Psoas muscle (tissue), 8 donors: ENCODE data around the gene MAPKAP1. TPM values are rescaled to one million over a fixed set of nuclear protein-coding genes. Genes with fewer than 3 reads are reported as not detected.

Experiments used
- ATAC-seq, 4 donors: fragments of 200-7000 bp; cut with Tn5 transposase; one replicate each; pipeline ENCODE4 v1.9.1; 2020; ENCODE audit warnings: moderate library complexity in 3 of 4, mild to moderate bottlenecking in 2 of 4
- DNase-seq, 2 donors: peaks; one replicate each; pipeline ENCODE4 v3.0.0-alpha.2; 2020
- H3K27ac ChIP-seq: fragments of 200-600 bp; one replicate; pipeline ENCODE4 v1.8.0; 2022
- H3K27me3 ChIP-seq, 3 donors: fragments of 200-600 bp in 1 of 3; one replicate each; pipeline versions ENCODE4 v1.6.1 to v1.8.0; 2013 to 2022; ENCODE audit warnings: low read length in 2 of 3, mild to moderate bottlenecking in 2 of 3, moderate library complexity in 1 of 3; ENCODE audit not compliant: insufficient read depth in 3 of 3
- H3K36me3 ChIP-seq, 2 donors: fragments of 200-600 bp in 1 of 2; one replicate each; pipeline versions ENCODE4 v1.6.1 to v1.8.0; 2013 to 2022; ENCODE audit warnings: low read depth in 1 of 2, mild to moderate bottlenecking in 1 of 2, moderate library complexity in 1 of 2; ENCODE audit not compliant: insufficient read depth in 1 of 2
- H3K4me1 ChIP-seq: fragments of 200-600 bp; one replicate; pipeline ENCODE4 v1.8.0; 2022
- H3K4me3 ChIP-seq: fragments of 200-600 bp; one replicate; pipeline ENCODE4 v1.8.0; 2022; ENCODE audit warnings: mild to moderate bottlenecking
- H3K9me3 ChIP-seq: fragments of 200-600 bp; one replicate; pipeline ENCODE4 v1.8.0; 2022
- CTCF ChIP-seq: fragments of 200-600 bp; IDR thresholded peaks from one replicate; pipeline ENCODE4 v1.8.0; 2022; ENCODE audit warnings: antibody characterized with exemption
- WGBS, 3 donors: extraction: QIAGEN DNeasy Blood & Tissue Kit; methylation state at CpG; one replicate each; pipeline versions ENCODE4 v1.1.6 to v1.1.7; 2013; 5-methylcytosine and 5-hydroxymethylcytosine counted together
- intact Hi-C, 2 donors: fragments of 100-400 bp; cut with DNase I; formaldehyde crosslinking; loops; one replicate each; pipeline versions ENCODE4 v1.11.0 to v1.14.2; 2022
- polyA plus RNA-seq, 3 donors: library from polyadenylated mRNA; stranded (reverse); fragments of 200-250 nt; gene quantifications; one replicate each; pipeline ENCODE4 v1.2.3, GENCODE V29; 2013
- total RNA-seq, 4 donors: library from RNA; stranded (reverse); fragmentation: NEBNext Ultra II Directional in 2 of 4; extraction: Animal tissue kit (Norgen Biotek cat#: 25700) in 2 of 4; gene quantifications; one replicate each; pipeline versions ENCODE4 v1.2.1 to v1.2.4, GENCODE V29; 2021 to 2023
- donor health status: healthy with polysubstance abuse.
- donor health status: DM: no; HTN: no; CAD: no; lungs with moderate emphysema.
- donor health status: Bipolar disorder and iron deficiency.
- donor health status: healthy.
- donor health status: DM: yes; HTN: yes; CAD: no.
- donor health status: DM: no; HTN: no; CAD: no.
- donor health status: DM: no; HTN: no; CAD: no.
- donor health status: DM: yes; HTN: yes; CAD: no.

MAPKAP1 gene
- total and polyA plus RNA-seq, 7 donors: 64.2 to 124 (median 90.4) TPM

DNA sequence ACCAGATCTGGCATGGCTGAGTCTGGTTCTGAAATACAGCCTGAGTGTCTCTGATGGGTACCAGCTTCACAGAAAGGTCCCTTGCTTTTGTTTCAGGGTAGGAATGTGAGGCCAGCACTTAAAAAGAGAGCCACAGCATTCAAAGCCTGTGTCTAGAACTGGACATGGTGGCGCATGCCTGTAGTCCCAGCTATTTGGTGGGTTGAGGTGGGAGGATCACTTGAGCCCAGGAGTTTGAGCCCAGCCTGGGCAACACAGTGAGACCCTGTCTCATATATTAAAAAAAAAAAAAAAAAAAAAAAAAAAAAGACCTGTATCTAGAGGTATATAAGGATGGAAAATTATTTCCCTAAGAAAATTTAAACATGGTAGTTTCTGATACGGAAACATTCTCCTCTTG is 243.1 kb downstream of the MAPKAP1 start:
- no peak overlapping the region for H3K4me3 ChIP-seq
- ATAC-seq (no peak), DNase-seq (no peak)
- no peak overlapping the region for H3K27ac ChIP-seq
- peaks cover 0 to 12% of the 10 kb centered on the region in 2 donors for H3K36me3 ChIP-seq
- WGBS, 3 donors: 97 to 100% (median 98%) methylated on average over 2 of the region's 2 CpGs
- no peaks in the 10 kb centered on the region for H3K9me3 ChIP-seq
- H3K27me3 ChIP-seq: no peaks in the 10 kb centered on the region
- intact Hi-C loops: no loop called here
- TF ChIP-seq CTCF: no peak
- no peaks in the 10 kb centered on the region for H3K4me1 ChIP-seq

DNA sequence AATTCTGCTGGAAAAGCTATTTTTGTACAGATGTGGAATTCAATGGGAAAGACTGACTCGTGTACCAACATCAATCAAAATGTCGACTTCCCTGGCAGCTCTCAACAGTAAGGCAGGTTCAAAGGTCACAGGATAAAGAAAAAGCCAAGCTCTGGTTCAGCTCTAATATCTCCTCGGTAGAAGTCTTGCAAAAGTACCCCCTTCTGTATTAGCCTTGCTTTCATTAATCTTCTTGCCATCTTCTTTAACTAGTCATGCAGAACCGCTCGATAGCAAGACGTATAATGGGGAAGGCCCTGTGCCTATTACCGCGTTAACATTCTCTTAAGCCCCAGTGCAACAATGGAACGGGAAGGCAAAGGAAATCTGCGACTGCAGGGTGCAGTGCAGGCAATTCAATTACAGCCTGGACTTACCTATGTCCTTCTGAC is 244.1 kb downstream of the MAPKAP1 start:
- Histone ChIP-seq H3K4me1 (no peaks in the 10 kb centered on the region), H3K9me3 (no peaks in the 10 kb centered on the region), H3K27me3 (no peaks in the 10 kb centered on the region), H3K27ac (no peak overlapping the region), H3K36me3 (peaks cover 0 to 12% of the 10 kb centered on the region in 2 donors), H3K4me3 (no peak overlapping the region)
- DNase-seq (no peak), ATAC-seq (no peak)
- no peak for TF ChIP-seq CTCF
- intact Hi-C loops: no loop called here
- WGBS, 3 donors: 73 to 79% (median 76%) methylated on average over 10 of the region's 10 CpGs

DNA sequence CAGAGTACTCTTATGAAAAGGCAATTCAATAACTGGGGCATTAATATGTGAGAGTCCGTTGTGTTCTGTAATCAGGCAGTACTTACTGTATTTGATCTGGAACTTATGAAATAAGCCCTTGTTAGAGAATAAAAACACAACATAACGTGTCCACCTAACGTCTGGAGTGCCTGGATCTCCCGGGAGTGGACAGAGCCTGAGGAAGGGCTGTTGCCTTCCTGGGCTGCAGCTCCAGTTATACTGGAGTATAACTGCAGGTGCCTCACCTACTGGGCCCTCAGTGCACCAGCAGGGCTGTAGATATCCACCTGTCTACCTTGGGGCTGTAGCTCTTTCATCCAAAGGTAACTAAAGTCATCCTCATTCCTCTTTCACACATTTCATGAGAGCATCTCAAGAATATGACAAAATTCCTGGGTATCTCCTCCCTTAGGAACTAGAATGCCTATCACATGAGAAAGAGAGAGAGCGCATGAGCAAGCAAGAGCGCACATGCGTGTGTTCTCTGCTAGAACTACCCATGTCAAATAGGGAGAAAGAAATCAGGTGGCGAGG is 245.3 kb downstream of the MAPKAP1 start:
- Histone ChIP-seq H3K4me1 (no peaks in the 10 kb centered on the region), H3K27ac (no peak overlapping the region), H3K9me3 (no peaks in the 10 kb centered on the region), H3K4me3 (no peak overlapping the region), H3K27me3 (no peaks in the 10 kb centered on the region), H3K36me3 (peaks cover 0 to 5% of the 10 kb centered on the region in 2 donors)
- no peak for ATAC-seq
- no peak for DNase-seq
- intact Hi-C loops: no loop called here
- 88 to 92% (median 89%) methylated on average over 8 of the region's 8 CpGs for WGBS, 3 donors
- TF ChIP-seq CTCF: no peak

GRCh38 chr9:125460883-125461635 is 245.9 kb downstream of the MAPKAP1 start:
- H3K9me3 ChIP-seq: no peaks in the 10 kb centered on the region
- TF ChIP-seq CTCF: no peak
- H3K4me3 ChIP-seq: no peak overlapping the region
- H3K27me3 ChIP-seq: no peaks in the 10 kb centered on the region
- no peak overlapping the region for H3K27ac ChIP-seq
- intact Hi-C loops: no loop called here
- peaks cover 0 to 5% of the 10 kb centered on the region in 2 donors for H3K36me3 ChIP-seq
- 78 to 86% (median 79%) methylated on average over 8 of the region's 8 CpGs for WGBS, 3 donors
- DNase-seq: no peak
- no peaks in the 10 kb centered on the region for H3K4me1 ChIP-seq
- peak in 1 of 4 donors; percentile 35 for ATAC-seq
